NCI-H146 treated with DMSO at 0.1 percent for 48 hours (cell line): ENCODE results near the gene NTRK2.

Experiments used
- DNase-seq: peaks from one replicate; lab custom pipeline; 2025; ENCODE audit not compliant: unreplicated experiment; lab: John Stamatoyannopoulos, UW

The NTRK2 gene

DNA sequence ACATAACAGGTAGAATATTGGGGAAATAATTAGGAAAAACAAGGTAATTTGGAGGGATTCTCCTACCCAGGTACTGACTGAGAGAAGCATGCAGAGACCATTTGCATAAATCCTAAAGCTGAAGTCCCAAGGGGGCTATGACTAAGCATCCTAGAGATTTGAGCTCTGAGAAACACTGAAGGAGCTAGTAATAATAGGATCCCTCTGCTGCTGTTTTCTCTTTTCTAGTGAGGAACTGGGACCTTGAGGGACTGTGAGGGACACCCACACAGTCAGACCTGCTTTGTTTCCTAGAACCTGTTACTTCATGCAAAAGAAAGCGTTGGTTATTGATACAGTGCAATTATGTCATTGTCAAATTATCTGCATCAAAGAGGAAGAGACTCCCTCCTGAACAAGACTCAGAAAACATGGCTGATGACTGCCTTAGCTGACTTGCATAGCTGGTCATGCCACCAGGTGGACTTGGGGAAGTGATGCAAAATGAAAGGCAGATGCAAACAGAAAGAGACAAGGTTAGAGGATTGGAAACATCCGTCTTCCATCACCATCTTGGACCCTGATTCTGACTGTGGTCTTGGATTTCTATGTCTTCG is 335.4 kb downstream of the NTRK2 start:
- no peak for DNase-seq

DNA sequence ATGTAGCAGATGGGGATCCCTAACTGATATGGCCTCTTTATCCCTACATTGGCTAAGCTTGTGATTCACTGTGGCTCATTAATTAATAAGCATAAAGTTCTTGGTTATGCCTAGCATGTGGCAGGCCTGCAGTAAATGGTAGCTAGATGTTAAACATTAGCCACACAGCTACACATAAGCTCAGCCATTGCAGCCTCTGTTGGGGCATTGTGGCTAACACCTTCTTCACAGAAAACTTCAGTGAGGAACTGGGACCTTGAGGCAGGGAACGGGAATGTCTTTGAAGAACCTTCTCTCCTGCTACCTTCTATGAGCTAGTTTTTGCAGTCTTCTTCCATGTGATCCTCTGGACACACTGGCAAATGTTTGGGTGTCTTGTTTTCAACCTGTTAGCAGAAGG is 338.2 kb downstream of the NTRK2 start:
- no peak for DNase-seq

DNA sequence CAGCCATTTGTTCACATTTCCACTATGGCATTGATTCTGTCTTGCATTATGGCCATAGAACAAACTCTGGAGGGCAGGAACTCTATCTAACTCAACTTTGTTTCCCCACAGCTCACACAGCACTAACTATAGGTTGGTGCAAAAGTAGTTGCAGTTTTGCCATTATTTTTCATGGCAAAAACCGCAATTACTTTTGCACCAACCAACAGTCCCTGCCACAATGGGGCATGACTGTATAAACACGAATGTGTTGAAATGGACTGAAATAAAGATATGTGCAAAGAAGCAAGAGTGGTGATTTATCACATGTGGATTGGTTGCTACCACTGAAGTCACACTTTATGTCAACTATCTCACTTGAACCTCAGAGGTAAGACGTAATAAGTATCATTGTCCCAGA is 338.7 kb downstream of the NTRK2 start:
- DNase-seq = no peak

DNA sequence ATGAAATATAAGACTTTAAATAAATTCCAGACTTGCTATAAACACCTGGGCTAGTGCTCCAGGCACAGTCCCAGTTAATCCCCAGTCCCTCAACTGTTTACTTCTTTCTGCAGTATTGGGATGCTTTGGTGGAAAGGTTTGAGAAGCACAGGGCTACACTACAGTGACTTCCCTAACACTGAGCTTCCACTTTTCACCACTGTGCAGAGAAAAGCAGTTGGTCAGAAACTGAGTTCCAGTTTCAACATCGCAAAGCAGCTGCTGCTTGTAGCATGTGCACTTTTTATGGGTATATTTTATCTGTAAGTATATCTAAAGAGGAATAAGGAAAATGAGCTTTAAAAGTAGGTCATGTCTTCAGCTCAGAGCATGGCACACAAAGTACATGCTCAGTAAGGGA is 339.7 kb downstream of the NTRK2 start:
- no peak for DNase-seq

DNA sequence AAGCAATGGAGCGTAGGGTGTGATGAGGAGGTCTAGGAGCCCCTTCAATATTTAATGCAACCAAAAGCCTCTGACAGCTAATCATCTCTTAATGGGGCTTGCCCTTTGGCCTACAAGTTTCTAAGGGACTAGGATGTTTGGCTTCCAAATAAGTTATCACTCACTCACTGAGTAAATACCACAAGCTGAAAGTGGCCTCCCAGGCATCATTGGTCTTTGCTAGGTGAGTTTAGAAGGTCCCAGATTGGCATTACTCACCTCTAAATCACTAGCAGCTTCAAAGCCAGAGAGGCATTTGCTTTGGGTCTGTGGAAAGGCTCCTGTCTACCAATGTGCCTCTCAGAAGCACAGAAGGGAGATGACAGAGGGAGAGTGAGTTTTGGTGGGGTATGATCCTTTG is 344.2 kb downstream of the NTRK2 start:
- no peak for DNase-seq

DNA sequence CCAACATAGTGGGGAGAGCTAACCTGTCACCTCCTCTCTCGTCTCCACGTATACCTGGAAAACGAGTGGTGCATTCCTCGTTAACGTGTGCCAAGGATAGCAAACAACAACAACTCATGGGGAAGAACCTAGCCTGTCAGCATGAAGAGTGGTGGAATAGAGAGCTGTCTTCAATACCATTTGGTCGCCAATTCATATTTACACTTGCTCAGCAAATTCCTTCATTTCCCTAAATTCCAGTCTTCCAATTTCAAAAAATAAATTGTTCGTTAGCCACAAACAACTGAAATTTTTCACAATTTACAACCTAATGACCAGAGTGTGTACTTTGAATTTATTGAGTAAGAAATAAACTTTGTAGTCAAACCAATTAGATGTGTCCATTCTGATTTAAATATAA is 344.8 kb downstream of the NTRK2 start:
- DNase-seq = no peak

DNA sequence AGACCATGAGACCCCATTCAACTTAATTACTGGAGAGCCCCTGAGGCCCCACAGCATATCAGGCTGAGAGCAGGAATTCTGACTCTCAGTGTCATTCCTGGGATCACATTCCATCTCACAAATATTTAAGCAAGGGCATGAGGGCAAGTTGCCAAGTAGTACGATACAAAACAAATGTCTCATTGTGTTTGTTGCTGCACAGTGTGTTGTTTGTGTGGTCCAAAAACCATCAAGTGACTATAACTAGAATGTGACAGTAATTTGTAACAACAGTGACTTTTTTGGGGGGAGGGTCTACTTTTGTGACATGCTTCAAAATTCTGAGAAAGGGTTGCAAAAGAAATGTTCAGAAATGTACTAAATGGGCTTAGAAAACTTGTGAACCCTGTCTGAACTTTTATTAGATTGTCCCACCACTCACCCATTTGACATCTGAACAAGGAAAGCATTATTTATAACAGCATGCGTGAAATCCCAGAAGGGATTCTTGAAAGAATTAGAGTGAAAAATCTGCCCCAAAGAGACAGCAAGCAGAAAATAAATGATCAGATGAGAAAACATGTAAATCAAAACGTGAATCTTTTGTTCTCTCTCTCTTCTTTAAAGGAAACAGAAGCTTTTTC is 347.0 kb downstream of the NTRK2 start:
- no peak for DNase-seq

DNA sequence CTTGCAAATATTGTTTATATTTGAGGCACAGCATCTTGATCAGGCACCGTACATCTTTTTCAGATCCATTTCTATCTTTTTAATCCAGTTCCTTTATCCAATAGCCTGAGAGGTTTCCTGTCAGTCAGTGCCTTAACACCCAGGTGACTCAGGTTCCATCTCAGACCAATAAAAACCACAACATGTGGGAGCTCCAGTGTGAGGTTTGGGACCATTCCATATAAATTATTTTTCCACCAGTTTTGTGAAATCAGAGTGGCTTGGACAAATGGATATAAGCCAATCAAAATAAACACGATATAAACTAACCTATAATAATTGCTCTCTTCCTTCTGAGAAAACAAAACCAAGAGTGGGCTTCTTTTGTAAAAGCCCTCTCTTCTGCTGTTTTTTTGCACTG is 351.3 kb downstream of the NTRK2 start:
- no peak for DNase-seq

DNA sequence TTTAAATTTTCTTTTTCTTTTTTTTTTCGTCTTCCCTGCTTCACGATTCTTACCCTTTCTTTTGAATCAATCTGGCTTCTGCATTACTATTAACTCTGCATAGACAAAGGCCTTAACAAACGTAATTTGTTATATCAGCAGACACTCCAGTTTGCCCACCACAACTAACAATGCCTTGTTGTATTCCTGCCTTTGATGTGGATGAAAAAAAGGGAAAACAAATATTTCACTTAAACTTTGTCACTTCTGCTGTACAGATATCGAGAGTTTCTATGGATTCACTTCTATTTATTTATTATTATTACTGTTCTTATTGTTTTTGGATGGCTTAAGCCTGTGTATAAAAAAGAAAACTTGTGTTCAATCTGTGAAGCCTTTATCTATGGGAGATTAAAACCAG is 352.2 kb downstream of the NTRK2 start:
- DNase-seq = no peak

DNA sequence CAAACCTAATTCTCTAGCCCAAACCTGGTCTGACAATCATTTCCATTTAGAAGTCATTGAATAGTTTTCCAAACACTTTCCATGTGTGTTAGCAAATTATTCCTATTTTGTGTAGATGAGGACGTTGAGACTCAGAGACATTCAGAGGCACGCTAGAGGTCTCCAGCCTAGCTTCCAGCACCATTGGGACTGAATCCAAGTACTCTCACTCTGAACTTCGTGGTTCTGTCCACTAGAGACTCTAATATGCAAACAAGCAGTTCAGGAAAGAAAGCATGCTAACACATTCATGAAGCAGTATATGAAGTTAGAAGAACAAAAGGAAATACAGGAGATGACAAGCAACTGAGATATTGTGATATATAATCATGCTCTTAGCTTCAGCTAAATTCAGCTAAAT is 354.8 kb downstream of the NTRK2 start:
- DNase-seq = no peak

DNA sequence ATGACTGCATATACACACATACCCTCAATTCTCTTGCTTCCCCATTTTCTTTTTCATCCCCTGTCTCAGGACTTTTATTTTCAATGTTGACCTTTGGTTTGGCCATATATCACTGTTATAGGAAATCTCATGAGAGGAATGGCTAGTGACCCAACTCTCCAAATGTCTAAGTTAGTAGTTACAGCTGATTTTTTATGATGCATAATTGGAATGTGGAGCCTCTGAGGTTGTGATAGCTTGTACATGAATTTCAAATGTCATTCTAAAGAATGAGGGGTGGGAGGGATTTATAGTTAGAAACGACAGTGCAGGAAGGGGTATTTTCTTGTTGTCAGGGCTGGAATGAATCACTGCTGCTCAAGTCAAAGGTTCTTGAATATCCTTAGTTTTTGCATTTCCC is 356.1 kb downstream of the NTRK2 start:
- DNase-seq = no peak

DNA sequence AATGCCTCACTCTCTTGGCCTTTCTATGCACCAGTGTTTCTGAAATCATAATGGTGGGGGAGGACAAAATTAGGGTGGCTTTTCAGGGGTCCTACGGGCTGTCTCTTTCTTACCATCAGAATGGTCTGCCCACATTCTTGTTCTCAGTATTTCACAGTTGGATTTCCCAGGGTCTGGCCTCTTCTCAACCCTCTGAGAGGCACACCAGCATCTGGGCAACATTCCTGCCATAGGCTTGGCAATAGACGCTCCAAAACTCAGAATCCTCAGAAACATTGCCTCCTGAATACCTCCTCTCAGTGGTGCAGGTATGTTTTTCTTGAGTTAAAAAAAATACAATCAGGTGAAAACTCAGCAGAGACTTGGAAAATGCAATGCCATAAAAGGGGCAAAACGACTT is 358.3 kb downstream of the NTRK2 start:
- no peak for DNase-seq

DNA sequence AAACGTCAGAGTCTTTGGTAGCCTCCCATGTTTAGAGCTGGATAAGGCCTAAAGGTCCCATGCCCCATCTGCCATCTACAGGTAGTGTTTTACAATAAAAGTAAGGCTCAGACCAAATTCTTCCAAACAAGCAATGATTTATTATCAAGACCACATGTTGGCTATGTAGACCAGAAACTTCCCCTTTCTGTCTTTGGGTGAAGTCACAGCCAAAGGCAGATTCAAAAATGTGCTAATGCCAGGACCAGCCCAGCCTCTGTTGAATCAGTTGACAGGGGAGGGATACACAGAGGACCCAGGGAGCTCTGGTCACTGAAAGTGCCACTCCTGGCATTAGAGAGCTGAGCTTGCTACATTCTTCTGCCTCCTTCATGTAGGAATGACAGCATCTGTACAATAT is 360.8 kb downstream of the NTRK2 start:
- no peak for DNase-seq

DNA sequence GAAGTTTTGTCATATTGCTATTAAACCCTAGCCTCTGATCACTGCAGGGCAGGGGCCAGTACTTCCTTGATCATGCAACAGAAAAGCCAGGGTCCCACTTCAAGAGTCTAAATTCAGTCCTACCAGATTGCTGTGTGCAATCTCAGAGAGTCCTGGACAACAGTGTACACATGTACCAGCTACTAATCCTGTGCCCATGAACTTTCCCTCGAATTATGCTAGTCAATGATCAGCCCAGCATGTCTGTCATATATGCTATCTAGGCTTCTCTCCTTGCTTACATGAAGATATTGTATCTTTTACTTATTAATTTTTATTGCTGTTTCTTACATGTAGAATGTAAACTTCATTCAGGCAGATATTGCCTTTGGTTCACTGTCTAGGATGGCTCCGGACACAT is 367.0 kb downstream of the NTRK2 start:
- no peak for DNase-seq

DNA sequence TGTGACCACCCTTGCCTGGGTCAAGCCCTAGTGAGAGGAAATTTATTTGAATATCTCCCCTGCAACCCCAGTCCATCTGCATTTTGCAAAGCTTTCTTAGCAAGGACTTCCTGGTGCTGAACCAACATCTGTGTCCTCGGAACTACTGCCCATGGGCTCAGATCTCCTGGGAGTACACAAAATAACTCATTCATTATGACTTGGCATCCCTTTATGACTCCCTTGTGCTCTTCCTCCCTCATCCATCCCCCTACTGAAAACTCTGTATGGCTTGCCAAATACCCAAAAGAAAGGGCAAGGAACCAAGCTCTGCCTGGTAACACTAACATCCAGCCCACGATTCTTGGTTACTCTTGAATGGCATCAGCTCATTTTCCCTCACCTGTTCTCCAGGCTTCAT is 368.5 kb downstream of the NTRK2 start:
- DNase-seq = no peak

DNA sequence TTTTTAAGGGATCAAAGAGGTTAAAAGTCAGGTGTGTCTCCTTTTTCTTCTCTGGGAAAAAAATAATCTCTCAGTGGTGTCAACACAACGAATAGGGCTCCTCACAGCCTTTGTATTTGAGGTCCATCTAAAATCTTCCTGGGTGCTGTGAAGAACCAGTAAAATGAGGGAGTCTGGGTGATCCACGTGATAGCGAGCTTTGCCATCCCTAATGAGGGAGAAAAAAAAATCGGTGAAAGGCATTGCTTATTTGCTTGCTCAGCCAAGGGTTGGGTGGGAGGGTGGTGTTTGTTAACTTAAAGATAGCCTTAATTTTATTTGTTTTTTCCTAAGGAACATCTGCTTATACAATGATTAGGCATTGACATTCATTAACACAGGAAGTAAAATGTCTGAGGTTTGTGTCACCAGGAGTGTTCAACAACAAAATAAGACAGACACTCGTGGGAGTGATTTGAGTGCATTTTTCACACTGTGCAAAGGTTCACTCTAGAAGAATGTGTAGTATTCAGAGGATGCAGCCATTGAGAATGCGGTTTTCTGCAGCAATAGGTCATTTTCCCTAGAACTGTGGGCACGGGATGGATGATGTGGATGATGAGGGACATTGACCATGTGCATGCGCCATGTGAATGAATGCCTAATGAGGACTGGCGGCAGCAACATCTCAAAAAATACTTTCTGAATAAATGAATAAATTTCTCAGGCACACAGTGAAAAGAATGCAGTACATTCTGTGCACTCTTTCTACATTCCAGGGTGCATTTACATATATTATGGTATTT is 369.5 kb downstream of the NTRK2 start:
- DNase-seq = no peak

DNA sequence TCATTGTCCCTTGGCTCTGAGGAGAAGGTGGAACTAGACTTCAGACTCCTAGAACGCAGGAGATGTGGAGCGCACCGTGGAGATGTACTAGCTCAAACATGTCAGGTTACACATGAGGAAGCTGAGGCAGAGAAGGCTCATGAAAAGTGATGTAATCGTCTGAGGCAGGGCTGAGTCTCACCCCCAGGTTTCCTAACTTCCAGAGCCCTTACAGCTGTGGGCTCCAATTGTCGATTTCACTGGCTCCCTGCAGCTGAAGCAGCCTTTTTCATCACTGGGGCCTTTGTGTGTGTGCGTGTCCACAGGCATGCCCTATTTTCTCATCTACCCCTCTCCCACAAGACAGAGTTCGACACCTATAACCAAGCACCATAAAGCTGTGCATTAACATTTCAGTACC is 370.6 kb downstream of the NTRK2 start:
- no peak for DNase-seq

DNA sequence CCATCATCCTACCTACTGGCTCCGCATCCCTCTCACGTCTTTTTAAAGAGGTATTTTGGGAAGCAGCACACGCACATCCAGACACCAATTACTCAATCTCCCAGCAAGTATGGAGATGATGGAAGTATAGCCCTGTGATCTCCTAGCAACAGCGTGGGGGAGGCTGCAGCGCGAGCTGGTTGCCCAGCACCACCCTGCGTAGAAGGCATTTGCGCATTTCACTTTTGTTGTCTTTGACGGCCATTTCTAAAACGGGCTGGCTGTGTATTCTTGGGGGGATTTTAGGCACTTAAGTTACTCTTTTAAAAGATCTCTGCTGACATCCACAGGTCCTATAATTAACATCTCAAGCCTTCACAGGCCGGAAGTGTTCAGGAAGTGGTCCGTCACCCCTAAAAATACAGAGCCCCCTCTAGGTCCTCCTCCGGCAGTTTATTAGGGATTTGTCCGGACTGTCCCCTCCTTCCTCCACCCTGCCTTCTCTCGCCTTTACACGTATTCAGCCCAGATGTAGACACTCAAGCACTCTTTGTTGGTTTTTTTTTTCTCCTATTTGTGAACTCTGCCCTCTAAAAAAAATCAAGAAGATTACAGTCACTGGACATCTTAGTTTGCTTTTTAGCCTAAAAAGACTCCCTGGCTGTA is 371.4 kb downstream of the NTRK2 start:
- no peak for DNase-seq

DNA sequence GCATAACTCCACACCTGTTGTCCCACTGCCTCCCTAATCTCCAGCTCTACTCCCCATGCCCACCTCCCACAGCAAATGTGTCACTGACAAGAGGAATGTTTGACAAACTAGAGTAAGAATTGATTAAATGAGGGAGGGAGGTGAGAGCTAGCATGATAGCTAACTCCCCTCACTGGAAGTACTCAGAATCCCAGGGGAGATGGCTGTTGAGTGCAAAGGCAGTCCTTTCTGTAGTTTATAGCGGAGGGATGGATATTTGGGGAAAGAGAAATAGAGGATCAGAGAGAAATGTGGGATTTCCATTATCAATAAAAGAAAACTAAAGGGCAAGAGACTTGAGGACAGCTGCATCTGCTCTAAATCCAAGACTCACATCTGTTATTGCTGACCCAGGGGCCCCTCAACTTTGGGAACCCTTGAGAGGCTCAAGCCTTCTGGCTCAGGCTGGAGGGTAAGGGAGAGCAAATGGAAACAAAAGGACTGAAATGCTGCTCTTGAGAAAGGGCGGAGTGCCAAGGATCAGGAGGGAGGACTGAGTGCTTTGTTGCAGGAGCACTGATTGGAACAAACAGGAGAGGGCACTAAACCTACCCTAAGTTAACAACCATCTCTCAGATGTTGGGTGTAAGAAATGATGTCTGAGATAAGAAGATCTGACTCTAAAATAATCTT is 372.1 kb downstream of the NTRK2 start:
- DNase-seq = no peak

DNA sequence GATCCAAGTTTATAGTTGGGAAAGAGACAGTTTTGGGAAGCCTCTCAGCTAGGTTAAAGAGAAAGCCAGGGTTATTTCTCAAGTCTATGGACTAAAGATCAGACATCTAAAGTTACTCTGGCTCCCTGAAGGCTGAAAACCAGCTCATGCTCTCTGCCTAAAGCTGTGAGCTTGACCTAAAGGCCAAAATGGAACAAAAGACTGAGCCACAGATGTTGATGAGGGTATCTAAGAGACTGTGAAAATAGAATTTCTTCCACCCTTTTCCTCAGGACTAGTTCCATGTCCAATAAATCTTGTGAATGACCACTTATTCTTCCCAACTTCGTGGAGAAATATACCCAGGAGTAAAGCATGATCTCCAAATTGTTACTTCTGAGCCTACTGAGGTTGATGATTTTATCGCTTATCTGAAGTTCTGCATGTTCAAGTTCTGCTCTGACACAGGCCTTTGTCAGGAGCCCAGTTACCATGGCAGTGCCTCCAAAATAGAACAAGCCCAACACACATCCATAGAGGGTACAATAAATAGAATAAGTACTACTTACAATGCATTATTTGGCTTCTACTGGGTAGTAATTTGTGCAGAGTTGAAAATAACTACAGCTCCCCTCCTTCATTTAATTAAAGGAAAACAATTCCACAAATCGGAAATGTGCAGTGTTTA is 373.6 kb downstream of the NTRK2 start:
- no peak for DNase-seq

DNA sequence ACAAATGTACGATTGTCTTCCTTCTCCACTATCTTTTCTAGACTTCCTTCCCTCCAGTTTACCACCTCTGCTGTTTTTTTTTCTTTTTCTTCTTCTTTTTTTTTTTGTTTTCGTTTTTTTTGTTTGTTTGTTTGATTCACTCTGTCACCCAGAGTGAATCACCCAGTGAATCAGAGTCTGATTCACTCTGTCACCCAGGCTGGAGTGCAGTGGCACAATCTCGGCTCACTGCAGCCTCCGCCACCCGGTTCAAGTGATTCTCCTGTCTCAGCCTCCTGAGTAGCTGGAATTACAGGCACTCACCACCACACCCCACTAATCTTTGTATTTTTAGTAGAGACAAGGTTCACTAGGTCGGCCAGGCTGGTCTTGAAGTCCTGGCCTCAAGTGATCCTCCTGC is 375.7 kb downstream of the NTRK2 start:
- no peak for DNase-seq
